GM23248 (cell line): ENCODE measurements around the gene SLX4IP.

Experiments
- EZH2 ChIP-seq: fragments of 200-600 bp; sonication (generic); IDR thresholded peaks from 2 replicates; pipeline ENCODE4 v1.6.1; 2018; ENCODE audit warnings: antibody characterized with exemption, mild to moderate bottlenecking; ENCODE audit not compliant: insufficient read depth, poor library complexity, severe bottlenecking
- EZH2phosphoT487 ChIP-seq: fragments of 200-600 bp; sonication (generic); IDR thresholded peaks from 2 replicates; pipeline ENCODE4 v1.6.1; 2018; ENCODE audit warnings: antibody characterized with exemption, moderate library complexity, mild to moderate bottlenecking, low read depth; ENCODE audit not compliant: insufficient read depth

DNA sequence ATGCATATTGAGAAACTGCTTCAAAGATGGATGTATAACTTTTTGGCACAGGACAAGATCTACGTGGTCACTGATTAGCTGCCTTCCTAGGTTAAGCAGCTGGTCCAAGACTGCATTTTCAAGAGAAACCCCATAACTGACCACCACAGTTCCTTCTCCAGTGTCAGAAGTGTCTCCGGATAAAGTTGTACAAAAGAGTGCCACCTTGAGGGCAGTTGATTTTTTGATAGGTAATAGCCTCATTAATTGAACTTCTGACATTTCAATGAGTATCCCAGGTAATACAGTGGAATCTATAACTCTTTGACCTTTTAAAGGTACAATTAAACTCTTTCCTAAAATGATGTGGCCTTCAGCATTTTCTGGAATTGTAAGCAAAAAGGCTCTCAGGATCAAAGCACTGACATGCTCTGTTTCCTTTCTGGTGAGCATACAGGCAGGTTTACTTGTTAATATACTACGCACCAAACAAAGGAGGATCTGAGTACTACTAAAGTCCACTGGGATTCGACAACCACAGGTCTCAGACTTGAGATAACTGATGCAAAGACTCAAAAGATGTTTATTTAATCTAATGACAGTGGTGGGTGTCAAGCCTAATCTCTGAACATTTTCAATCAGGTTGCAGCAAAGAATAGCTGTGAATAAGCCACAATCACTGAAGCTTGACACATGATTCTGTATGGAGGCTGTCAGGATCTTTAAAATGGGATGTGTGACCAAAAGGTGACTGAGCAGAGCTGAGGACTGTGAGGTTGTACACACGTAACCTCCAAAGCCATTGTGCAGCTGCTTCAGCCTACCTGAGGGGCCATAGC lies 22.3 kb upstream of the SLX4IP start:
- TF ChIP-seq EZH2 (no peak), EZH2phosphoT487 (no peak)
